K562 (cell line): ENCODE results near the gene MGA. TPM values are rescaled to one million over a fixed set of nuclear protein-coding genes. Genes with fewer than 3 reads are reported as not detected.

Experiments used
- ARHGAP35 ChIP-seq: fragments of 450-650 bp; IDR thresholded peaks from 2 replicates; pipeline ENCODE4 v1.6.1; 2018; ENCODE audit not compliant: partially characterized antibody
- EP300 ChIP-seq: IDR thresholded peaks from 2 replicates; pipeline ENCODE4 v1.6.1; 2012; ENCODE audit warnings: low read length, improper control_type of control experiment
- GABPB2 ChIP-seq: fragments of 250-450 bp; sonication (Bioruptor Pico); conservative IDR thresholded peaks from 2 replicates; pipeline ENCODE4 v1.5.1; 2021; ENCODE audit warnings: mild to moderate bottlenecking
- MED1 ChIP-seq: sonication (generic); formaldehyde crosslinking; IDR thresholded peaks from 2 replicates; pipeline ENCODE4 v1.8.1; 2023; ENCODE audit warnings: missing genetic modification reagents, borderline replicate concordance
- ZC3H11A ChIP-seq: IDR thresholded peaks from 2 replicates; pipeline ENCODE4 v1.6.1; 2012; ENCODE audit warnings: low read depth, low read length, improper control_type of control experiment
- polyA plus RNA-seq, 8 experiments: library from polyadenylated mRNA; depleted of rRNA in 4 of 8; stranded (reverse) in 5 of 8; unstranded in 3 of 8; fragments of >200 nt; fragmentation: Nextera tagmentation in 2 of 8; fragmentation: Illumina TruSeq in 1 of 8; extraction: Ambion mirVana in 2 of 8; extraction: Trizol in 1 of 8; gene quantifications; 2 replicates each; pipeline versions ENCODE4 v1.2.1 to v1.2.3, GENCODE V29; 2011 to 2014; ENCODE audit warnings: inconsistent platforms in 1 of 8, missing spikeins in 1 of 8
- total RNA-seq, 7 experiments: library from RNA; depleted of rRNA in 6 of 7; stranded (reverse); fragments of >200 nt in 6 of 7; fragmentation: Illumina TruSeq in 2 of 7; extraction: Trizol in 2 of 7; gene quantifications; 2 replicates each; pipeline versions ENCODE4 v1.2.1 to v1.2.3, GENCODE V29; 2011 to 2021; ENCODE audit warnings: low replicate concordance in 1 of 7
- TF ChIP-seq, protein P1 (sequence below): fragments of 450-650 bp; IDR thresholded peaks from 2 replicates; pipeline ENCODE4 v1.6.1; 2016
- TF ChIP-seq, protein P2 (sequence below): fragments of 450-650 bp; IDR thresholded peaks from 2 replicates; pipeline ENCODE4 v1.7.0; 2016; ENCODE audit warnings: borderline replicate concordance
- TF ChIP-seq, protein P3 (sequence below): sonication (generic); formaldehyde crosslinking; IDR thresholded peaks from 2 replicates; pipeline ENCODE4 v1.8.1; 2023; ENCODE audit warnings: mild to moderate bottlenecking, missing genetic modification reagents
- TF ChIP-seq, protein P4 (sequence below), 2 experiments: fragments of 450-650 bp in 1 of 2; IDR thresholded peaks; 2 replicates each; pipeline ENCODE4 v1.6.1; 2011 to 2017; ENCODE audit warnings: low read depth in 2 of 2, antibody characterized with exemption in 1 of 2, borderline replicate concordance in 1 of 2, low read length in 1 of 2, mild to moderate bottlenecking in 1 of 2, mixed read lengths in 1 of 2; ENCODE audit not compliant: control insufficient read depth in 1 of 2
- TF ChIP-seq, protein P5 (sequence below): fragments of 450-650 bp; IDR thresholded peaks from 2 replicates; pipeline ENCODE4 v1.6.1; 2018; ENCODE audit not compliant: partially characterized antibody

MGA gene
- total and polyA plus RNA-seq, 9 of the 15 experiments (the other 6 are each of a cell fraction or from before 2014, with no cell fraction given), result 4.7 to 56.1 (median 21.1) TPM

DNA sequence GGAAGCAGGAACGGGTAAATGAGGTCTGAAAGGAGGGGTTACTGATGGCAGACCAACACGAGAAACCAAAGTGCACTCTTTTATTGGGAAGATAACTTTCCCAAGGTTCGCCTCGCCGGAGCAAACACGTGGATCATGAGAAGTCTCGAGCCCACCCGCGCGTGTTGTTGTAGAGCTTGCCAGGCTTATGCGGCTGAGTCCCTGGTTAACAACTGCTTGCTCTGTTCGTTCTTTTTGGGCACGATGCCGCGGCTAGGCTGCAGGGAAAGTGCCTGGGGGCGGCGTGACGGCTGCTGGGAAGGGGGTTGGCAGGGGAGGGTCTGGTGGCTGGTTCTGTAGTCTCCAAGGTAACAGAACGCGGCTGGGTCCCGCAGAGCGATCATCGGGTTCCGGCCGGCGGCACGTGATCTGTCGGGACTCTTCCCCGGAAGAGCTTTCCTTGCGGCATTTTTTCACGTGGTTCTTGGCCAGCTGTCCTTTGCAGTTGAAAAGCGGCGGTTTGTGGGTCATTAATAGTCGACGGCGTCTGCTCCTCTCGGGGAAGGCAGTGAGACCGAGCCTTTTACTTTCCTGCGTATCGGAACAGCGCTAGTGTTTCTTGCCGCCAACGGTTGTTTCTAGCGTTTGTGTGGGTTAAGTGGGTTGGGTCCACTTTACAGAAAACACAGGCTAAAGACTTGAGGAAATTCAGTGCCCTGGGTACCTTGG is 1.5 kb downstream of the MGA start (continued):
- TF ChIP-seq, protein P1, sequence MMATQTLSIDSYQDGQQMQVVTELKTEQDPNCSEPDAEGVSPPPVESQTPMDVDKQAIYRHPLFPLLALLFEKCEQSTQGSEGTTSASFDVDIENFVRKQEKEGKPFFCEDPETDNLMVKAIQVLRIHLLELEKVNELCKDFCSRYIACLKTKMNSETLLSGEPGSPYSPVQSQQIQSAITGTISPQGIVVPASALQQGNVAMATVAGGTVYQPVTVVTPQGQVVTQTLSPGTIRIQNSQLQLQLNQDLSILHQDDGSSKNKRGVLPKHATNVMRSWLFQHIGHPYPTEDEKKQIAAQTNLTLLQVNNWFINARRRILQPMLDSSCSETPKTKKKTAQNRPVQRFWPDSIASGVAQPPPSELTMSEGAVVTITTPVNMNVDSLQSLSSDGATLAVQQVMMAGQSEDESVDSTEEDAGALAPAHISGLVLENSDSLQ, result no peak
- TF ChIP-seq MED1 (CRISPR knock-in tag) (no peak), EP300 (peak; percentile 36; the same call in 1 of the 2 replicates), ARHGAP35 (no peak), GABPB2 (CRISPR knock-in tag) (no peak), ZC3H11A (no peak)
- TF ChIP-seq, protein P2, sequence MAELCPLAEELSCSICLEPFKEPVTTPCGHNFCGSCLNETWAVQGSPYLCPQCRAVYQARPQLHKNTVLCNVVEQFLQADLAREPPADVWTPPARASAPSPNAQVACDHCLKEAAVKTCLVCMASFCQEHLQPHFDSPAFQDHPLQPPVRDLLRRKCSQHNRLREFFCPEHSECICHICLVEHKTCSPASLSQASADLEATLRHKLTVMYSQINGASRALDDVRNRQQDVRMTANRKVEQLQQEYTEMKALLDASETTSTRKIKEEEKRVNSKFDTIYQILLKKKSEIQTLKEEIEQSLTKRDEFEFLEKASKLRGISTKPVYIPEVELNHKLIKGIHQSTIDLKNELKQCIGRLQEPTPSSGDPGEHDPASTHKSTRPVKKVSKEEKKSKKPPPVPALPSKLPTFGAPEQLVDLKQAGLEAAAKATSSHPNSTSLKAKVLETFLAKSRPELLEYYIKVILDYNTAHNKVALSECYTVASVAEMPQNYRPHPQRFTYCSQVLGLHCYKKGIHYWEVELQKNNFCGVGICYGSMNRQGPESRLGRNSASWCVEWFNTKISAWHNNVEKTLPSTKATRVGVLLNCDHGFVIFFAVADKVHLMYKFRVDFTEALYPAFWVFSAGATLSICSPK, result no peak
- TF ChIP-seq, protein P3, sequence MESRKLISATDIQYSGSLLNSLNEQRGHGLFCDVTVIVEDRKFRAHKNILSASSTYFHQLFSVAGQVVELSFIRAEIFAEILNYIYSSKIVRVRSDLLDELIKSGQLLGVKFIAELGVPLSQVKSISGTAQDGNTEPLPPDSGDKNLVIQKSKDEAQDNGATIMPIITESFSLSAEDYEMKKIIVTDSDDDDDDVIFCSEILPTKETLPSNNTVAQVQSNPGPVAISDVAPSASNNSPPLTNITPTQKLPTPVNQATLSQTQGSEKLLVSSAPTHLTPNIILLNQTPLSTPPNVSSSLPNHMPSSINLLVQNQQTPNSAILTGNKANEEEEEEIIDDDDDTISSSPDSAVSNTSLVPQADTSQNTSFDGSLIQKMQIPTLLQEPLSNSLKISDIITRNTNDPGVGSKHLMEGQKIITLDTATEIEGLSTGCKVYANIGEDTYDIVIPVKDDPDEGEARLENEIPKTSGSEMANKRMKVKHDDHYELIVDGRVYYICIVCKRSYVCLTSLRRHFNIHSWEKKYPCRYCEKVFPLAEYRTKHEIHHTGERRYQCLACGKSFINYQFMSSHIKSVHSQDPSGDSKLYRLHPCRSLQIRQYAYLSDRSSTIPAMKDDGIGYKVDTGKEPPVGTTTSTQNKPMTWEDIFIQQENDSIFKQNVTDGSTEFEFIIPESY (CRISPR knock-in tag), result no peak
- TF ChIP-seq, protein P4, sequence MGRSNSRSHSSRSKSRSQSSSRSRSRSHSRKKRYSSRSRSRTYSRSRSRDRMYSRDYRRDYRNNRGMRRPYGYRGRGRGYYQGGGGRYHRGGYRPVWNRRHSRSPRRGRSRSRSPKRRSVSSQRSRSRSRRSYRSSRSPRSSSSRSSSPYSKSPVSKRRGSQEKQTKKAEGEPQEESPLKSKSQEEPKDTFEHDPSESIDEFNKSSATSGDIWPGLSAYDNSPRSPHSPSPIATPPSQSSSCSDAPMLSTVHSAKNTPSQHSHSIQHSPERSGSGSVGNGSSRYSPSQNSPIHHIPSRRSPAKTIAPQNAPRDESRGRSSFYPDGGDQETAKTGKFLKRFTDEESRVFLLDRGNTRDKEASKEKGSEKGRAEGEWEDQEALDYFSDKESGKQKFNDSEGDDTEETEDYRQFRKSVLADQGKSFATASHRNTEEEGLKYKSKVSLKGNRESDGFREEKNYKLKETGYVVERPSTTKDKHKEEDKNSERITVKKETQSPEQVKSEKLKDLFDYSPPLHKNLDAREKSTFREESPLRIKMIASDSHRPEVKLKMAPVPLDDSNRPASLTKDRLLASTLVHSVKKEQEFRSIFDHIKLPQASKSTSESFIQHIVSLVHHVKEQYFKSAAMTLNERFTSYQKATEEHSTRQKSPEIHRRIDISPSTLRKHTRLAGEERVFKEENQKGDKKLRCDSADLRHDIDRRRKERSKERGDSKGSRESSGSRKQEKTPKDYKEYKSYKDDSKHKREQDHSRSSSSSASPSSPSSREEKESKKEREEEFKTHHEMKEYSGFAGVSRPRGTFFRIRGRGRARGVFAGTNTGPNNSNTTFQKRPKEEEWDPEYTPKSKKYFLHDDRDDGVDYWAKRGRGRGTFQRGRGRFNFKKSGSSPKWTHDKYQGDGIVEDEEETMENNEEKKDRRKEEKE (IDR thresholded peaks at IDR 0.05; ENCODE audit: borderline replicate concordance in 1 of 2, control insufficient read depth in 1 of 2, low read depth in 2 of 2, low read length in 1 of 2), result 0 out of 4 replicates have a peak, but pooled peaks of 1 of the 2 experiments have one; percentile 9
- TF ChIP-seq, protein P5, sequence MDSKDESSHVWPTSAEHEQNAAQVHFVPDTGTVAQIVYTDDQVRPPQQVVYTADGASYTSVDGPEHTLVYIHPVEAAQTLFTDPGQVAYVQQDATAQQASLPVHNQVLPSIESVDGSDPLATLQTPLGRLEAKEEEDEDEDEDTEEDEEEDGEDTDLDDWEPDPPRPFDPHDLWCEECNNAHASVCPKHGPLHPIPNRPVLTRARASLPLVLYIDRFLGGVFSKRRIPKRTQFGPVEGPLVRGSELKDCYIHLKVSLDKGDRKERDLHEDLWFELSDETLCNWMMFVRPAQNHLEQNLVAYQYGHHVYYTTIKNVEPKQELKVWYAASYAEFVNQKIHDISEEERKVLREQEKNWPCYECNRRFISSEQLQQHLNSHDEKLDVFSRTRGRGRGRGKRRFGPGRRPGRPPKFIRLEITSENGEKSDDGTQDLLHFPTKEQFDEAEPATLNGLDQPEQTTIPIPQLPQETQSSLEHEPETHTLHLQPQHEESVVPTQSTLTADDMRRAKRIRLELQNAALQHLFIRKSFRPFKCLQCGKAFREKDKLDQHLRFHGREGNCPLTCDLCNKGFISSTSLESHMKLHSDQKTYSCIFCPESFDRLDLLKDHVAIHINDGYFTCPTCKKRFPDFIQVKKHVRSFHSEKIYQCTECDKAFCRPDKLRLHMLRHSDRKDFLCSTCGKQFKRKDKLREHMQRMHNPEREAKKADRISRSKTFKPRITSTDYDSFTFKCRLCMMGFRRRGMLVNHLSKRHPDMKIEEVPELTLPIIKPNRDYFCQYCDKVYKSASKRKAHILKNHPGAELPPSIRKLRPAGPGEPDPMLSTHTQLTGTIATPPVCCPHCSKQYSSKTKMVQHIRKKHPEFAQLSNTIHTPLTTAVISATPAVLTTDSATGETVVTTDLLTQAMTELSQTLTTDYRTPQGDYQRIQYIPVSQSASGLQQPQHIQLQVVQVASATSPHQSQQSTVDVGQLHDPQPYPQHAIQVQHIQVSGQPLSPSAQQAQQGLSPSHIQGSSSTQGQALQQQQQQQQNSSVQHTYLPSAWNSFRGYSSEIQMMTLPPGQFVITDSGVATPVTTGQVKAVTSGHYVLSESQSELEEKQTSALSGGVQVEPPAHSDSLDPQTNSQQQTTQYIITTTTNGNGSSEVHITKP, result no peak
